HUDEP-2 (cell line): ENCODE results near the gene CARNS1.

Experiments used
- DNase-seq, 76 experiments: peaks; one replicate each; lab custom pipeline; 2025; ENCODE audit not compliant: unreplicated experiment in 76 of 76; lab: John Stamatoyannopoulos, UW

Gene CARNS1, protein sequence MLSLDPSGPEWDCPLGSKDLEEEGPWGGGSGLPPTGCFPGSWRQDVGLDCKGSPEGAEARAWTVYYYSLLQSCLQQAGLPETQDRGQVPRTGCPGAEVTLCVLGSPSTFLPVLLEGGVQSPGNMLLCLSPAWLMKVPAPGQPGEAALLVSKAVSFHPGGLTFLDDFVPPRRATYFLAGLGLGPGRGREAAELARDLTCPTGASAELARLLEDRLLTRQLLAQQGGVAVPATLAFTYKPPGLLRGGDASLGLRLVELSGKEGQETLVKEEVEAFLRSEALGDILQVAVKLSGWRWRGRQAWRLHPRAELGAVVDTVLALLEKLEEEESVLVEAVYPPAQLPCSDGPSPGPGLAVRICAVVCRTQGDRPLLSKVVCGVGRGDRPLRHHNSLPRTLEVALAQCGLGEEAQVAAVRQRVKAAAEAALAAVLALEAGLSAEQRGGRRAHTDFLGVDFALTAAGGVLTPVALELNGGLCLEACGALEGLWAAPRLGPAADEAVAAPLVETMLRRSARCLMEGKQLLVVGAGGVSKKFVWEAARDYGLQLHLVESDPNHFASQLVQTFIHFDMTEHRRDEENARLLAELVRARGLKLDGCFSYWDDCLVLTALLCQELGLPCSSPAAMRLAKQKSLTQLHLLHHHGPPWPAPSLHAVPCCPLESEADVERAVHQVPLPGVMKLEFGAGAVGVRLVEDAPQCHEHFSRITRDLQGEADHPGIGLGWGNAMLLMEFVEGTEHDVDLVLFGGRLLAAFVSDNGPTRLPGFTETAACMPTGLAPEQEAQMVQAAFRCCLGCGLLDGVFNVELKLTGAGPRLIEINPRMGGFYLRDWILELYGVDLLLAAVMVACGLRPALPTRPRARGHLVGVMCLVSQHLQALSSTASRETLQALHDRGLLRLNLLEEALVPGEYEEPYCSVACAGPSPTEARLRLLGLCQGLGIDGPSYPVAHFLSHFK

DNA sequence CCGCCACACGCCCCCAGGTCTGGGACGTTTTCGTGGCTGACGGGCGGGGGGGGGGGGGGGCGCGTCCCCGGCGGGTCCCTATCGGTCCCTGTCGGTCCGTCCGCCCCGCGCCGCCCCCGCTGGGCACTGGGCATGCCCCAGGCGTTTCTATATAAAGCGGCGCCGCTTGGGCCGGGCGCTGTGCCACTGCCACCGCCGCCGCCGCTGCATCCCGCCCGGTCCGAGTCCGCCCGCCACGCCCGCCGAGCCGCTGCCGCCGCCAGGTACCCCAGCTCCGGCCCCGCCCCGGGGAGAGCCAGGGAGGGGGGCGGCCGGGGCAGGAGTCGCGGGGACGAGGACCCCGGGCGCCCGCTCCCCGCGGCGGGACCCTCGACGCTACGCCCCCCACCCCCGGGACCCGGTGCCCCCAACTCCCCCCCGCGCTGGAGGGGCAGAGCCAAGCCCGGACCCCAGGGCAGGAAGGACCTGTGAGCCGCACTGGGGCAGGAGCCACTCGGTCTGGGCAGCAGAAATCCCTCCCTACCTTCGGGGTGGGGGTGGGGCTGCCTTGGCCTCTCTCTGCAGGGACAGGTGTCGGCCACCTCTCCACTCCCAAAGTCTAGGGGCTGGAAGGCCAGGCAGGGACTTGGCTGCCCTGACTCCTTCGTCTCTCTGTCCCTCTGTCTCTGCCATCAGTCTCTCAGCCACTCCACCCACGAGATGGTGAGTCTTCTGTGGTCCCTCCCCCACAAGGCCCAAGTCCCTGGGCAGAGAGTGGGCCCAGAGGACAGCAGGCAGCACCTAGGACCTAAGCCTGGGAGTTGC, at the start of gene CARNS1:
Gene CARNS1, plus strand, starts transcription at position 178 of the 804 bp plus-strand sequence. Its CDS starts 522 bp downstream, at position 700.
- peak in 8 of 76 experiments; percentile 19 to 55 (median 32) for DNase-seq

DNA sequence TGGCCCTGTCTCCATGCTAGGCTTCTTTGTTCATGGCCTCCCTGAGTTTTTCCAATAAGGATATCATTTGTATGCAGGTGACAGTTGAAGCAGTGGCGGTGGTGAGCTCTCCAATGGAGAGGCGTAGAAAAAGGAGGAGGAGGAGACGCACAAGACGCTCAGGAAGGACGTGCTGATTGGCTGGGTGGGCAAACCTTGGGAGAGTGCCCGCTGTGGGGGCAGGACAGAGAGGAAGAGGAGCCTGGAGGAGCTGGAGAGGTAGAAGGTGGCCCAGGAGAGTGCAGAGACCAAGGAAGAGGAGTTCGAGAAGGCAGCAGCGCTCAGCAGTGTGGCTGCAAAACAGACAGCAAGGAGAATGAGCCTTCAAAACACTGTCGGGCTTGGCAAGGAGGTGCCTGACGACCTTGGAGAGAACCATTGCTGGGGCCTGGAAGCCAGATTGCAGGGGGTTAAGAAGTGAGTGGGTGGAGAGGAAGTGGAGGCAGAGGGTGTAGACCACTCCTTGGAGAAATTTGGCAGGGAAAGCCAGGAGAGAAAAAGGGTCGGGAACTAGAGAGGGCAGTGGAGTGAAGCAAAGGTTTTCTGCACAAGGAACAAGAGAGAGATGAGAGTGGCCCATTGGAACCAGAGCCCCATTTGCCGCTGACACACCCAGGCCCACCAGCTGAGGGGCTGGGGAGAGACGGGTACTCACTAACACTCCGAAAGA, 49.6 kb upstream of the CARNS1 start:
- no peak for DNase-seq

DNA sequence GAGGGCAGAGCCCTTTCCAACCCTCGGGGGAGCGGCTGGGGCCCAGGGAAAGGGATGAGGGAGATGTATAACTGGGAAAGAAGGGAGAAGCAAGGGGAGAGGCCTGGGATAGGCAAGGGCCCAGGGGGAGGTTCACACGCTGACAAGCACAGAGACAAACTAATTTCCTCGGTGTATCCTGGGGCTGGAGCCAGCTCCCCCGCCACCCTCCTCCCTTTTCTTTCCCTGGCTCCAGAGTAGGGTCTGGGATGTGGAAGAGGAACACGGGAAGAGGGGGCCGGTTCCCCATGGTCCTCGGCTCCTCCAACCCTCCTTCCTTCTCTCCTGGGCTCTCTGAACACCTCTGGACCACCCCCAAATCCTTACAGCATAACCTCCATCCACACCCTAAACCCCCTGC, 48.9 kb upstream of the CARNS1 start:
- no peak for DNase-seq

GRCh38 chr11:67366961-67367760, 48.3 kb upstream of the CARNS1 start:
- DNase-seq: peak in 68 of 76 experiments; percentile 24 to 86 (median 66)

GRCh38 chr11:67367761-67368227, 47.7 kb upstream of the CARNS1 start:
- DNase-seq: peak in 1 of 76 experiments; percentile 16

DNA sequence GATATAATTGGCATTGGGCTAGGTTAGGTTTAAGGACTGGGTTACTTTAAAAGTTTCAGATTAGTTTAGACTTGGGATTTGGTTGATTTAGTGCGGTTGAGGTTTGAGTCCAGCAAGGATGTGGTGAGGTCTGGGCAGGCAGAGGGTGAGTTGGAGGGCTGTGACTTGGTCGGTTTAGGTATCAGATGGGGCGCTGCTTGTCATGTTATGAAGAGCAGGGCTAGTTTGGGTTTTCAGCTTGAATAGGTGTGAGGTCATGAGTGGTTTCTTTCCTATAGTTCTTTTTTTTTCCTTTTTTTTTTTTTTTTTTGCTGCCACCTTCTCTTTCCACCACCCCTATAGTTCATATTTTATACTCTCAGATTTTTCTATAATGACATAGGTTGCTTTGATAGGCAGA, 46.9 kb upstream of the CARNS1 start:
- no peak for DNase-seq

DNA sequence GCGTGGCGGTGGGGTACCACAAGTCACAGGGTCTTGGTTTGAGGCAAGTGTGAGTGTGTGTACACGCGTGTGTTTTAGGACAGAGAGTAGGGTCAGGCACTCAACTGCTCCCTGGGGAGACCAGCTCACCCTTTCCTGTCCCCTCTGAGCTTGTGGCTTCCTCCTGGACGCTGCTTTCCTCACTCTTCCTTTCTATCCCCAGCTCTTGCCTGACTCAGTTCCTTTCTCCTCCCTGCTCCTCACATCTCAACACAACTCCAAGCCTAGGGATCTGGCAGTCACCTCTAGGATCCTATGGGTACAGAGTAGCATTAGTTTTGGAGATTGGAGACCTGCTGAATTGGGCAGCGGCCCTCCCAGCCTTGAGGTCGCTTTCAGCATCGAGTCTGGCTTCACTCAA, 46.2 kb upstream of the CARNS1 start:
- DNase-seq: no peak

DNA sequence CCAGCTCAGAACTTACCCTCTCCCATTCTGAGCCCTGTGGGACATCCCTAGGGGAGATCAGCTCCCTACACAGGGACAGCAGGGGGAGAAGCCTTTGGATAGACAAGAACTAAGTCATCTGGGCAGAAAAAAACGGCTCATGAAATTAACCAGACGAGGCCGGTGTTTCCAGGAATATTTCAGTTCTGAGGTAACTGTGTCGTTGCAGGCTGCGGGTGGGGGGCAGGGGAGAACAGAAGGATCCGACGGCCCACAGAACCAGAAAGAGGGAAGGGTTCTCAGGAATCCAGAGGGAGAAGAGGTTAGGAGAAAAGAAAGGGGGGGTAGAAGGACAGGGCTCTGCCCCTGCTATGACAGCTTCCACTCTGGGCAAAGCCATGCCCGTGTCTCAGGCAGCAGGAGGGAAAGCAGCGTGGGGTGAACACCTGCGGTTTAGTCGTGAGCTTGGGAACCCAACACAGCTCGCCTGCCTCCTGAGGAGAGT, 45.6 kb upstream of the CARNS1 start:
- DNase-seq: no peak

GRCh38 chr11:67370351-67371076, 45.0 kb upstream of the CARNS1 start:
- no peak for DNase-seq

GRCh38 chr11:67371189-67371910, 44.1 kb upstream of the CARNS1 start:
- DNase-seq: peak in 31 of 76 experiments; percentile 7 to 57 (median 32)

DNA sequence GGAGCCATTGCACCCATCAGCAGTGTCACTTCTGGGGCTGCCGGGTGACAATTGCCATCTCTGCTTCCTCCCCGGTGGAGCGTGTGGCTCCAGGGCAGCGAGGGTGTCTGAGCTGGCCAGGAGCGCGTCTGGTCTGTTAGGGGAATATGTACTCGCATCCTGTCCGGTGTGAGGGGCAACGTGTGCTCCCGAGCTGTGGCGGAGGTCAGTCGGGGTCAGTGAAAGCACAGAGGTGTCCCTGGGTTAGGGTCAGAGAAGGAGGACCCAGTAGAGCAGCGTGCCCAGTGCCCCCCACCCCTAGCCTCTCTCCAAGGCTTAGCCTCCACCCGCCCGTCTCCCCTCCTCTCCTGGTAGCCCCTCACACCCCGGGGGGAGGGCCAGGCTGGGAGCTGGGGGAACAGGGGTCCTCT, 43.6 kb upstream of the CARNS1 start:
- no peak for DNase-seq

DNA sequence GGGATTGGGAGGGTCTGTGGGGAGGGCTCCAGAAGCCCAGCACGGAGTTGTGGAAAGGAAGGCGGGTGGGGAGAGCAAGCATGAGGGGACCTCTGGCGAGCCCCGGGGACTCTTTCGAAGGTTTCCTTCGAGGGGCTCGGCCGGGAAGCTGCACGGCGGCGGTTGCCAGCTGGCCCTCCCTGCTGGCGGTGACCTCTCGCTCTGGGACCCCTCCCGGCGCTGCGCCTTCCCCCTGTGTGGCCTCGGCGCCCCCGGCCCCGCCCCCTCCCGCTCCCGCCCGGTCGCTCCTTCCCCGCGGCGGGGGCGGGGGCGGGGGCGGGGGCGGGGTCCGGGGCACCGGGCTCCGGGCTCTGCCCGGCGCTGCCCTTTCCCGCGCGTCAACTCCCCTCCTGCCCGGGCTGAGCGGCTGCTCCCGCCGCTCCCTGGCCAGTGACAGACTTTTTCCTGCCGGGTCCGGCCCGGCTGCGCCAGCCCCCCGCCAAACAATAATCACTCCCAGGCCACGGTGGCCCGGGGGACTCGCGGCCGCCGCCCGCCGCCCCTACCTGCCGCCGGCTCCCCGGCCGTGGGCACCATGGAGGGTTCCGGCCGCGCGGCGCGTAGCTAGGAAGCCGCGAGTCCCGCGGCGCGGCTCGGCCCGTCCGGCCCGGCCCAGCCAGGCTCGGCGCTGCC, 43.0 kb upstream of the CARNS1 start:
- DNase-seq: no peak

DNA sequence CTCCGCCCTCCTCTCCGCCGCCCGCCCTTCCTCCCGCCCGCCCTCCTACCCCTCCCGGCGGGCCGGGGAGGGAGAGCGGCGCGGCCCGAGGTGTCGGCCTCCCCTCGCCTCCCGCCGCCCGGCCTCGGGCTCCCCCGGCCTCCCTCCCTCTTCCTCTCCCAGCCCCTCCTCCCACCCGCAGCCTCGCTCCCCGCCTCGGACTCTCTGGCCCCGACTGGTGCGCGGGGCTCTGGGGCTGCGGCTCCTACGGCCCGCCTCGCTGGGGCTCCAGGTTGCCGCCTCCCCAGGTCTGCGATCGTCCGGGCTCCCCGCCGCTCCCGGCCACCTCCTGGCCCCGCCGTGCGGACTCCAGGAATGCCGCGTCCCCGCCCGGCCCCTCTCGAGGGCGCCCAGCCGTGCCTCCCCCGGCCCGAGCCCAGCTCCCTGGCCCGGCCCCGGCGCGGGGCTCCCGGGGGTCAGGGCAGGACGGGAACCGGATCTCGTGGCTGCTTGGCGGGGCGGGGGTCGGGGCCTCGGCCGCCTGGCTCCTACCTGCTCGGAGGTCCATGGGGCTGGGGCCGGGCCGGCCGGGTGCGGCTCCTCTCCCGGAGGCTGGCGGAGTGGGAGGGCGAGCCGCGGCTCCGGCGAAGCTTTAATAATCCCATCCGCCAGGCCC, 42.4 kb upstream of the CARNS1 start, which contains the start of gene CLCF1:
Gene CLCF1, minus strand, starts transcription at position 606 of the 655 bp plus-strand sequence. Its CDS starts 59 bp downstream, at position 547.
- peak in 24 of 76 experiments; percentile 10 to 51 (median 30) for DNase-seq

DNA sequence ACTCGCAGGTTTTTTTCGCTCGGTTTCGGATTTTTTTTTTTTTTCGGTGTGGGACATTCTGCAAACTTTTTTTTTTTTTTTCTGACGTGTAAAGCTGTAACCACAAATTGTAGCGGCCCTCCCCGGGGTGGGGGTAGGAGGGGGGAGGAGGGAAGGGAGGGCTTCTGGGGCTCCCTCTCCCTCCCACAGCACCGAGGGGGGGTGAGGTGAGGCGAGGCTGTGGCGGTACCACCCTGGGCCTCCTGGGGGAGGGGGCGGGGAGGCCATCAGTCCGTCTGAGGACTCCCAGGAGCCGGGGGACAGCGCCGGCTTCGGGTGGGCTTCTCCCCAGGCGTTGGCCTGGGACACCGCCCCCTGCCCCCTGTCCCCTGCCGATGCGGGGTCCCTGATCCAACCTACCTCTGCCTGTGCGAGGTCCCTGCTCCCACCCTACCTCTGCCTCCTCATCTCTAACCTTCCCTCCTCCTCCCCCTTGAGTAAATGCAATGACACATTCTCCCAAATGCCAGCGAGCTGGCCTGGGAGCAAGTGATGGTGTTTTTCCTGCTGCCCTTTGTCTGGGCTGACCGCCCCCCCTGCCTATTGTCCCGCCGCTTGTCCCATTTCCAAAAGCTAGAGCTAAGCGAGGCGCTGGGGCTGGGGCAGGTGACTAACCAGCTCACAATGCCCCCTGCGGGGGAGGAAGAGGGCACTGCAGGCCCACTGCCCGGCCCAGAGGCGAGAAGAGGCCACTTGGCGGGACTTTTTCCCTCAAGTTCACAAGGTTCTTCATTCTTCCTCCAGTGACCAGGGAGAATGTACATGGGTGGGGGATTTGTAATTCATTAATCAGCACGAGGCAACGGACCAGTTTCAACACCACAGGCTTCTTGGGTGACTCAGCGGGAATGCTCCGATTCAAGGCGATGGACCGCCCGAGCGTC, 41.6 kb upstream of the CARNS1 start:
- peak in 48 of 76 experiments; percentile 21 to 62 (median 40) for DNase-seq

DNA sequence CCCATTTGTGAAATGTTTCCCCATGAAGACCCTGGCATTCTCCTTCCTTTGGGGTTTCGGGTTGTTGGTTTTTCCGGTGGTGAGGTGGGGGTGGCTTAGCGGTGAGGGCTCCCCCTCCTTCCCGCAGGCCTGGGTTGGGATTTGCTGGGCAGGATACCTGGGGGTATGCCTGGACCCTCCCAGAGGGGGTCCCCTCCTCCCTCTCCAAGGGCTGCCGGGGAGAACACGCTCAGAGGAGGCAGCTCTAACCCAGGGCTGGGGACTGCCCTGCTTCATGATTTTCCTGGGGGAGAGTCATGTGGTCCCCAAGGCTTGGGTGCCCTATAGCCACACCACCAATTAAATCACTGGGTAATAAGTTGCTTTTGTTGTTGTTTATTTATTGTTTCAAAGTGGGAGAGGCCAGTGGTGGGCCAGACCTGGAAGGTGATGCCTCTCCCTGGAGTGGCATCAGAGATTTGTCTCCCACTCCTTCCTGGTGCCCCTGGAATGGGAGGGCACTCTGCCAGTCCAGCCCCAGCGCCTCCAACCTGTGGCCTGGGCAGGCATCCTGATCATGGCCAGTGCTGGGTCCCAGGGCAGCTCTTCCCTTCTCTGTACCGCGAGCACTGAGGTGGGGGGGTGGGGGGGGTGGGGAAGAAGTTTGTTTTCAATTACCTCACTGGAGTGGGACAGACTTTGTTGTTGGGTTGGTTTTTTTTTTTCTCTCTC, 40.8 kb upstream of the CARNS1 start:
- DNase-seq: no peak
